Panc1 (cell line): ENCODE data around the gene EIF4G3.

Source experiments
- REST ChIP-seq, 2 experiments: IDR thresholded peaks; 2 replicates each; pipeline ENCODE4 v1.6.1; 2011 to 2012; ENCODE audit warnings: low read depth in 2 of 2, control low read depth in 1 of 2, low read length in 1 of 2, mild to moderate bottlenecking in 1 of 2, moderate library complexity in 1 of 2; ENCODE audit not compliant: insufficient read depth in 1 of 2
- SIN3A ChIP-seq: IDR thresholded peaks from 2 replicates; pipeline ENCODE4 v1.6.1; 2012; ENCODE audit warnings: low read depth, mild to moderate bottlenecking, low read length, moderate library complexity, borderline replicate concordance; ENCODE audit not compliant: insufficient read depth
- TF ChIP-seq, protein P1 (sequence below): fragments of 450-650 bp; IDR thresholded peaks from 2 replicates; pipeline ENCODE4 v1.5.1; 2017; ENCODE audit warnings: mild to moderate bottlenecking

GRCh38 chr1:21099869-21100131 is 76.9 kb downstream of the EIF4G3 start:
- TF ChIP-seq, protein P1, sequence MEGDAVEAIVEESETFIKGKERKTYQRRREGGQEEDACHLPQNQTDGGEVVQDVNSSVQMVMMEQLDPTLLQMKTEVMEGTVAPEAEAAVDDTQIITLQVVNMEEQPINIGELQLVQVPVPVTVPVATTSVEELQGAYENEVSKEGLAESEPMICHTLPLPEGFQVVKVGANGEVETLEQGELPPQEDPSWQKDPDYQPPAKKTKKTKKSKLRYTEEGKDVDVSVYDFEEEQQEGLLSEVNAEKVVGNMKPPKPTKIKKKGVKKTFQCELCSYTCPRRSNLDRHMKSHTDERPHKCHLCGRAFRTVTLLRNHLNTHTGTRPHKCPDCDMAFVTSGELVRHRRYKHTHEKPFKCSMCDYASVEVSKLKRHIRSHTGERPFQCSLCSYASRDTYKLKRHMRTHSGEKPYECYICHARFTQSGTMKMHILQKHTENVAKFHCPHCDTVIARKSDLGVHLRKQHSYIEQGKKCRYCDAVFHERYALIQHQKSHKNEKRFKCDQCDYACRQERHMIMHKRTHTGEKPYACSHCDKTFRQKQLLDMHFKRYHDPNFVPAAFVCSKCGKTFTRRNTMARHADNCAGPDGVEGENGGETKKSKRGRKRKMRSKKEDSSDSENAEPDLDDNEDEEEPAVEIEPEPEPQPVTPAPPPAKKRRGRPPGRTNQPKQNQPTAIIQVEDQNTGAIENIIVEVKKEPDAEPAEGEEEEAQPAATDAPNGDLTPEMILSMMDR = no peak
- TF ChIP-seq REST (IDR thresholded peaks at IDR 0.05; ENCODE audit: insufficient read depth in 1 of 2, low read depth in 2 of 2, low read length in 1 of 2) = no peak
- no peak for TF ChIP-seq SIN3A
